ENCODE results near the gene DOCK3.

DOCK3 gene
- 8.0 to 13.8 reads per million in 2 experiments for total RNA-seq

- DNase-seq (ENCODE audit: low read depth) = peak; percentile 48
Measured at GRCh38 chr3:50674349-50675178, at the start of gene DOCK3. DOCK3 (plus strand) TSS chr3:50674927; CDS start chr3:50675264, 337 bp downstream.

GRCh38 chr3:50625231-50626182 is 49.2 kb upstream of the DOCK3 start:
- DNase-seq (ENCODE audit: low read depth) = no peak

GRCh38 chr3:50626401-50626800 is 48.3 kb upstream of the DOCK3 start:
- no peak for DNase-seq (ENCODE audit: low read depth)

GRCh38 chr3:50627407-50628051 is 47.2 kb upstream of the DOCK3 start:
- DNase-seq (ENCODE audit: low read depth) = no peak

- no peak for DNase-seq (ENCODE audit: low read depth)
Measured at GRCh38 chr3:50628601-50629000, 46.1 kb upstream of the DOCK3 start.

- DNase-seq (ENCODE audit: low read depth) = no peak
Measured at GRCh38 chr3:50630394-50630793, 44.3 kb upstream of the DOCK3 start.

GRCh38 chr3:50630877-50631276 is 43.9 kb upstream of the DOCK3 start:
- no peak for DNase-seq (ENCODE audit: low read depth)

GRCh38 chr3:50632450-50632849 is 42.3 kb upstream of the DOCK3 start:
- no peak for DNase-seq (ENCODE audit: low read depth)

GRCh38 chr3:50633230-50633790 is 41.4 kb upstream of the DOCK3 start:
- DNase-seq (ENCODE audit: low read depth) = no peak

- no peak for DNase-seq (ENCODE audit: low read depth)
Measured at GRCh38 chr3:50635066-50635465, 39.7 kb upstream of the DOCK3 start.

- no peak for DNase-seq (ENCODE audit: low read depth)
Measured at GRCh38 chr3:50637011-50637410, 37.7 kb upstream of the DOCK3 start.

GRCh38 chr3:50637945-50638344 is 36.8 kb upstream of the DOCK3 start:
- DNase-seq (ENCODE audit: low read depth) = no peak

GRCh38 chr3:50639055-50639494 is 35.7 kb upstream of the DOCK3 start:
- no peak for DNase-seq (ENCODE audit: low read depth)

GRCh38 chr3:50642382-50642781 is 32.3 kb upstream of the DOCK3 start:
- DNase-seq (ENCODE audit: low read depth) = no peak

GRCh38 chr3:50644561-50644960 is 30.2 kb upstream of the DOCK3 start:
- no peak for DNase-seq (ENCODE audit: low read depth)

GRCh38 chr3:50645378-50645777 is 29.3 kb upstream of the DOCK3 start:
- no peak for DNase-seq (ENCODE audit: low read depth)

- no peak for DNase-seq (ENCODE audit: low read depth)
Measured at GRCh38 chr3:50648313-50648712, 26.4 kb upstream of the DOCK3 start.

GRCh38 chr3:50648944-50649343 is 25.8 kb upstream of the DOCK3 start:
- DNase-seq (ENCODE audit: low read depth) = no peak

GRCh38 chr3:50649451-50649931 is 25.2 kb upstream of the DOCK3 start:
- no peak for DNase-seq (ENCODE audit: low read depth)

GRCh38 chr3:50650018-50650417 is 24.7 kb upstream of the DOCK3 start:
- no peak for DNase-seq (ENCODE audit: low read depth)

- DNase-seq (ENCODE audit: low read depth) = no peak
Measured at GRCh38 chr3:50651445-50651844, 23.3 kb upstream of the DOCK3 start.
